Skeletal muscle tissue (tissue), 4 donors: ENCODE results near the gene FREM1. TPM values are rescaled to one million over a fixed set of nuclear protein-coding genes. Genes with fewer than 3 reads are reported as not detected.

ENCODE experiments used
- H3K27ac ChIP-seq: one replicate; pipeline ENCODE4 v1.7.0; 2013; ENCODE audit warnings: mild to moderate bottlenecking, low read depth, low read length, inconsistent platforms
- H3K27me3 ChIP-seq, 3 donors: one replicate each; pipeline ENCODE4 v1.7.0; 2013; ENCODE audit warnings: low read length in 3 of 3; ENCODE audit not compliant: control insufficient read depth in 3 of 3, insufficient read depth in 3 of 3
- H3K36me3 ChIP-seq, 3 donors: one replicate each; pipeline ENCODE4 v1.7.0; 2013; ENCODE audit warnings: low read length in 3 of 3; ENCODE audit not compliant: control insufficient read depth in 3 of 3, insufficient read depth in 3 of 3
- H3K4me1 ChIP-seq, 3 donors: one replicate each; pipeline ENCODE4 v1.7.0; 2013; ENCODE audit warnings: low read length in 3 of 3, mild to moderate bottlenecking in 3 of 3; ENCODE audit not compliant: control insufficient read depth in 3 of 3, insufficient read depth in 3 of 3
- H3K4me3 ChIP-seq, 3 donors: one replicate each; pipeline ENCODE4 v1.7.0; 2013; ENCODE audit warnings: low read length in 3 of 3
- H3K9ac ChIP-seq, 3 donors: one replicate each; pipeline ENCODE4 v1.7.0; 2013; ENCODE audit warnings: low read length in 3 of 3, mild to moderate bottlenecking in 3 of 3, moderate library complexity in 2 of 3, low read depth in 1 of 3
- H3K9me3 ChIP-seq, 3 donors: one replicate each; pipeline ENCODE4 v1.7.0; 2013; ENCODE audit warnings: low read length in 3 of 3; ENCODE audit not compliant: control insufficient read depth in 3 of 3
- total RNA-seq: library from RNA; depleted of rRNA; stranded (reverse); fragments of >200 nt; gene quantifications from one replicate; pipeline ENCODE4 v1.2.3, GENCODE V29; 2014
- donor health status: Osteomylitis.

FREM1 gene
- total RNA-seq, 1 donor from 2014 or later, result 17.2 TPM

GRCh38 chr9:14849296-14849695 is 60.9 kb downstream of the FREM1 start:
- H3K27ac ChIP-seq, result no peak overlapping the region

DNA sequence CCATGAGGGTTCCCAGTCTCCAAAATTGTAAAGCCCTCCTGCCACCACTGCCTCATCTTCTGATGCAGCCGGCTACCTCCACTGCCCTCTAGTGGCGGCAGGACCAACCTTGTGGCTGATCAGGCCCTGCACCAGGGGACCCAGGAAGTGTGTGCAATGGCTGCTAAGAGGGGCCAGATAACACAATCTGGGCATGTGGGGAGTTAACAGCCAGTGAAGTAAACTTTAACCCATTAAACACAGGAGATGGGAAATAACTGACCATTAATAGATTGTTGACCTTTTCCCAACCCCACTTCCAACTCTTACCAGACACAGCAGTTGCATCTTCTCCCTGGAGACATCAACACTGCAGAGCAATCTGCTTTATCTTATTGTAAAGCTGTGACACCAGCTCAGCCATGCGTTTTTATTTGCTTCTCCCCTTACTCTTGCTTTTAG is 63.3 kb downstream of the FREM1 start:
- Histone ChIP-seq H3K9ac (no peak overlapping the region), H3K36me3 (peaks cover 0 to 2% (median 0%) of the 10 kb centered on the region in 3 donors), H3K9me3 (no peaks in the 10 kb centered on the region), H3K27me3 (no peaks in the 10 kb centered on the region), H3K4me1 (no peaks in the 10 kb centered on the region), H3K4me3 (no peak overlapping the region), H3K27ac (no peak overlapping the region)

More at GRCh38 chr9:14849296-14849695, 60.9 kb downstream of the FREM1 start:
- Histone ChIP-seq H3K36me3 (peaks cover 0 to 2% (median 0%) of the 10 kb centered on the region in 3 donors), H3K9ac (no peak overlapping the region), H3K4me1 (no peaks in the 10 kb centered on the region), H3K9me3 (no peaks in the 10 kb centered on the region), H3K27me3 (no peaks in the 10 kb centered on the region), H3K4me3 (no peak overlapping the region)

GRCh38 chr9:14843163-14843562 is 67.1 kb downstream of the FREM1 start:
- no peaks in the 10 kb centered on the region for H3K9me3 ChIP-seq
- H3K4me1 ChIP-seq, result no peaks in the 10 kb centered on the region
- no peak overlapping the region for H3K27ac ChIP-seq
- no peak overlapping the region for H3K4me3 ChIP-seq
- H3K9ac ChIP-seq, result no peak overlapping the region
- no peaks in the 10 kb centered on the region for H3K27me3 ChIP-seq
- H3K36me3 ChIP-seq, result no peaks in the 10 kb centered on the region

DNA sequence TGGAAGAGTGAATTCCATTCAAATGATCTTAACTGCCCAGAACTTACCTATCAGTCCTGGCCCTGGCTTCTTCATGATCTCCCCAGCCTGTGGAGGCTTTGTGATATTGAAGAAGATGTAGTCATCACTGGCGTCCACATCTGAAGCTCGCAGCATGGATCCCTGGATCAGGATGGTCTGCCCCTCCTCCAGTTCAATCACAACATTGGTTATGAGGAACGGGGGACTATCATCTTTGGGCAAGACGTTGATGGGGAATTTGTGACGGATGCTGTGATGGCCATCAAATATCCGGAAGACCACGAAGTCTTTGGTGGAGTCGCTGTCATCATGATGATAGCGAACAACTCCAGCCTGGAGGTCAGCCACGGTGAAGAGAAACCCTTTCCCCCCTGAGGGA is 68.0 kb downstream of the FREM1 start:
- no peaks in the 10 kb centered on the region for H3K9me3 ChIP-seq
- H3K27me3 ChIP-seq, result no peaks in the 10 kb centered on the region
- H3K4me3 ChIP-seq, result no peak overlapping the region
- no peak overlapping the region for H3K9ac ChIP-seq
- no peaks in the 10 kb centered on the region for H3K36me3 ChIP-seq
- H3K27ac ChIP-seq, result no peak overlapping the region
- no peaks in the 10 kb centered on the region for H3K4me1 ChIP-seq

- H3K4me3 ChIP-seq, result no peak overlapping the region
- no peaks in the 10 kb centered on the region for H3K9me3 ChIP-seq
- H3K27ac ChIP-seq, result no peak overlapping the region
- no peaks in the 10 kb centered on the region for H3K27me3 ChIP-seq
- H3K36me3 ChIP-seq, result no peaks in the 10 kb centered on the region
- no peak overlapping the region for H3K9ac ChIP-seq
- H3K4me1 ChIP-seq, result no peaks in the 10 kb centered on the region
Measured at GRCh38 chr9:14838701-14839100, 71.5 kb downstream of the FREM1 start.

GRCh38 chr9:14836885-14837284 is 73.3 kb downstream of the FREM1 start:
- Histone ChIP-seq H3K4me3 (no peak overlapping the region), H3K9ac (no peak overlapping the region), H3K9me3 (no peaks in the 10 kb centered on the region), H3K4me1 (no peaks in the 10 kb centered on the region), H3K36me3 (no peaks in the 10 kb centered on the region), H3K27ac (no peak overlapping the region), H3K27me3 (no peaks in the 10 kb centered on the region)

- Histone ChIP-seq H3K4me1 (peaks cover 0 to 6% (median 0%) of the 10 kb centered on the region in 3 donors), H3K9me3 (no peaks in the 10 kb centered on the region), H3K27ac (no peak overlapping the region), H3K9ac (no peak overlapping the region), H3K4me3 (no peak overlapping the region), H3K27me3 (no peaks in the 10 kb centered on the region), H3K36me3 (no peaks in the 10 kb centered on the region)
Measured at GRCh38 chr9:14831661-14832060, 78.6 kb downstream of the FREM1 start.

DNA sequence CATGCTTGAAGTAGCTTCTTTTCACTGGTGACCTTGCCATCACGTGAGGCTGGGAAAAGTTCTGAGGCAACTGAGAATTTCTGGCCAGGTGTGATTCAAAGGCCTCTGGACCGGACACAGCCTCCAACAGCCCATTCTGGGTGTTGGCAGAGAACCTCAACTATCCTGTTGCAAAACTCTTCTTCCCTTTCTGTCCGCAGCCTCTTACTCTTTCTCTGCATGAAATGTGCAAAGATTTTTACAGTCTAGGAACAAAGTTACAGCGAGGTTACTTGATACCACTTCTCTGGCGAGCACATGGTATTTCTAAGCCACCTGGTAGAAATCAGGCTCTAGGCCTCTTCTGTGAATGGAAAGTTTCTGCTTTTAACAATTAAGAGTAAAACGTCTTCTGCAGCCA is 79.2 kb downstream of the FREM1 start:
- Histone ChIP-seq H3K9ac (no peak overlapping the region), H3K27ac (no peak overlapping the region), H3K9me3 (no peaks in the 10 kb centered on the region), H3K4me3 (no peak overlapping the region), H3K36me3 (no peaks in the 10 kb centered on the region), H3K27me3 (no peaks in the 10 kb centered on the region), H3K4me1 (peaks cover 0 to 6% (median 0%) of the 10 kb centered on the region in 3 donors)

GRCh38 chr9:14830057-14830456 is 80.2 kb downstream of the FREM1 start:
- H3K27ac ChIP-seq, result no peak overlapping the region
- no peaks in the 10 kb centered on the region for H3K36me3 ChIP-seq
- H3K9ac ChIP-seq, result no peak overlapping the region
- H3K4me3 ChIP-seq, result no peak overlapping the region
- H3K4me1 ChIP-seq, result peaks cover 0 to 6% (median 0%) of the 10 kb centered on the region in 3 donors
- no peaks in the 10 kb centered on the region for H3K9me3 ChIP-seq
- no peaks in the 10 kb centered on the region for H3K27me3 ChIP-seq

DNA sequence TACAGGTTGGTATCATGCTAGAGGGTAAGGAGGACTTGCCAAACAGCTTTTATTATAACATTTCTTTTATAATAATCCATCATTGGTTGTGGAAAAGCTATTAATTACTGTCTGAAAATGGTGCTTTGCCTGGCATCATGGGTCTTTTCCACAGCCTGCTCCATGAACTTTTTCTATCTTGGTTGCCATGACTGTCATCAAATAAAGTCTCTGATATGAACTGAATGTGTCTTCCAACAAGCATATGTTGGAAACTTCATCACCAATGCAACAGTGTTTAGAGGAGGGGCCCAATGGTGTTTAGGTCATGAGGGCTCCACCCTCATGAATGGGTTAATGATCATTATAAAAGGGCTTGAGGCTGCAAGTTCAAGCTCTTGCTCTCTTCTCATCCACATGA is 81.0 kb downstream of the FREM1 start:
- Histone ChIP-seq H3K9me3 (no peaks in the 10 kb centered on the region), H3K9ac (no peak overlapping the region), H3K27me3 (no peaks in the 10 kb centered on the region), H3K4me1 (peaks cover 0 to 6% (median 0%) of the 10 kb centered on the region in 3 donors), H3K27ac (no peak overlapping the region), H3K36me3 (no peaks in the 10 kb centered on the region), H3K4me3 (no peak overlapping the region)

DNA sequence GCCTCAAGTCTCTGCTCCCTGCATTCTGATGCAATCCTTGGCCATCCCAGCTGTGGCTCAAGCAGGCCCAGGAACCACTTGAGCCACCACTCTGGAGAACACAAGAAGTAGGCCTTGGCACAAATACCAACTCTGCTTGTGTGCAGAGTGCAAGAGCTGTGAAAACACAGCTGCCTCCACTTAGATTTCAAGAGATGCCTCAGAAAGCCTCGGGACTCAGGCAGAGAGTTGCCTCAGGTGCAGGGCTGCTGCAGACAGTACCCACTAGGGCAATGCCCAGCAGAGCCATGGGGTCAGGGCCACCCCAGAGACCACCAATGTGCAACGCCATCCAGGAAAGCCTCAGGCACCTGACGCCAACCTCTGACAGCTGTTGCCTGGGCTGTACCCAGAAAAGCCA is 82.4 kb downstream of the FREM1 start:
- no peak overlapping the region for H3K4me3 ChIP-seq
- no peaks in the 10 kb centered on the region for H3K27me3 ChIP-seq

More for the DNA sequence above, 82.4 kb downstream of the FREM1 start:
- H3K9ac ChIP-seq, result no peak overlapping the region
- H3K27ac ChIP-seq, result no peak overlapping the region
- H3K36me3 ChIP-seq, result no peaks in the 10 kb centered on the region
- H3K4me1 ChIP-seq, result peaks cover 0 to 6% (median 0%) of the 10 kb centered on the region in 3 donors
- H3K9me3 ChIP-seq, result no peaks in the 10 kb centered on the region
